GDM1 (cell line): ENCODE results near the gene AKR1C3.
"Not testable (repeated sequence)": the region's sequence is repeated elsewhere in the genome, so short reads cannot be mapped to it uniquely, and the experiment has no call there.

Experiments used
- DNase-seq: peaks from one replicate; lab custom pipeline; 2025; lab: John Stamatoyannopoulos, UW

The AKR1C3 gene

GRCh38 chr10:5089865-5090264 lies 4.3 kb upstream of the AKR1C3 start:
- DNase-seq = peak; percentile 18

DNA sequence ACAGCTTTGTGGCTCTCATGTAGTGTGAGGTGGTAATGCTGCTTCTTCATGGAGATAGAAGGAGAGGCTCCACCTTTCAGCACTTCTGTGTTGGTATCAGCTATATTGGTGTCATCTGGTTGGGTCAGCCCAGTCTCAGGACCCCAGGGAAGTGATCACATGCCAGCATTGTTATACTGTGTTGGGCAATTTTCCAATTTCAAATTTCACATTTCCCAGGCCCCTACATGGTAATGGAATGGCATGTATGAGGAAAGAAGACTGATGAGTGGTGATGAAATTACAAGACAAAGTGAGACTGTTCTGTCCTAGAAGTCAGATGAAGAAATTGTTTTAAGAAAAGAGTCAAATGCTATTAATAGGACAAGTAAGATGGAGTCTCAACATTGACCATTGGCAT lies 3.7 kb upstream of the AKR1C3 start:
- no peak for DNase-seq

GRCh38 chr10:5091196-5091595 lies 3.0 kb upstream of the AKR1C3 start:
- no peak for DNase-seq

GRCh38 chr10:5092375-5092774 lies 1.8 kb upstream of the AKR1C3 start:
- no peak for DNase-seq

DNA sequence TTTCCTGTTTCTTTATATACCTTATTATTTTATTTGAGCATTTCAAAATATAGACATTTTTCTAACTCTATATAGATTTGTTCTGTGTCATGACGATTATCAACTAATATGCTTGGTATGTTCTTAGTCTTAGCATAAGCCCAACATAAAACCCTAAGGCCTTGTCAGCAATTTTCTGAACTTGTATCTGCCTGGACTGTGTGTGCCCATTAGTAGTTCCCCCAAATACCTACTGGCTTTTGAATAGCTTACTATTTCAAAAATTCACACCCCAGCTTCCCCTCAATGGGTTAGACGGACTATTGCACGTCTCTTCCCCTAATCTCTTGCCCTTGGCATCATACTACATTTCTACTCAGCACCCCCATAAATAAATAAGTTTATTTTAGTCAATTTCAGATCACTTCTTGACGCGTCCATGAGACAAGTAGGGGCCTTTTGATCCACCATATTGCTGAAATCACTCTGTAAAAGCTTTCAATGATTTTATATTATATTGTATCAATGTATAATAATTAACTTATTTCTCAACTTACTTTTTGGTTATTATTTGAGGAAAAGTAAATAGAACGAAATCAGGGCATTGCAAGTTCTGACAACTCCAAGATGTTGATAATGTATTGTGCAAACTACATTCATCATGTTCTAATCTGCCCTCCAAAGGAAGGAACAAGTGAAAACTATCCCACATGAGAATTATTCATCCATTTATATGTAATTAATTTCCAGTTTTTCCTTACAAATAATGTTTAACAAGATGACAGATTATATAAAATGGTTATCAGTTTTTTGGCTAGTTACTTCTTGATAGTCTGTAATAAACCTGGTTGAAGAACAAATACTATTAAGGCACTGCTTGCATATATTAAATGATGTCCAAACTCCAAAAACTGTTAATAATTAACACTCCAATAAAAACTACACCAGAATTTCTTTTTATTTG lies 1.1 kb upstream of the AKR1C3 start:
- DNase-seq = no peak

- no peak for DNase-seq
These were observed 1.5 kb downstream of the AKR1C3 start for GRCh38 chr10:5095687-5096086.

- no peak for DNase-seq
These were observed 1.9 kb downstream of the AKR1C3 start for GRCh38 chr10:5096108-5096507.

- DNase-seq = not testable (repeated sequence)
These were observed 8.3 kb downstream of the AKR1C3 start for GRCh38 chr10:5102479-5102878.

GRCh38 chr10:5103481-5103880 lies 9.3 kb downstream of the AKR1C3 start:
- DNase-seq = no peak

DNA sequence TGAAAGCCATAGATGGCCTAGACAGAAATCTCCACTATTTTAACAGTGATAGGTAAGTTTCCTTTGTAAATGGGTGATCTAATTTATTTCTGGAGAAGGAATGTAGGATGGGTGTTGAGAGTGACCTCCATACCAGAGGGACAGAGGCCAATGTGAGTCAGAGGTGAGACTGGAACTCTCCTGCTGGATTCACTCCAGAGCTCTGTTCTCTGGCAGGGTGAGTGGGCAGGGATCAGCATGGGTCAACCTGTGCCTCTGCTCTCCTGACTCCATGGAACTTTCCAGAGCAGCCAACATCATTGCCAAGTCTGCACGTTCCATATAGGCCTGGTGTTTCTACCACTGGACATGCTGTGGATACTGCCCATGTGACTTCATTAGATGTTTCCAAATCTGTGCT lies 11.4 kb downstream of the AKR1C3 start:
- DNase-seq = no peak

GRCh38 chr10:5106553-5106952 lies 12.3 kb downstream of the AKR1C3 start:
- no peak for DNase-seq

- no peak for DNase-seq
These were observed 13.8 kb downstream of the AKR1C3 start for GRCh38 chr10:5107860-5108526.

DNA sequence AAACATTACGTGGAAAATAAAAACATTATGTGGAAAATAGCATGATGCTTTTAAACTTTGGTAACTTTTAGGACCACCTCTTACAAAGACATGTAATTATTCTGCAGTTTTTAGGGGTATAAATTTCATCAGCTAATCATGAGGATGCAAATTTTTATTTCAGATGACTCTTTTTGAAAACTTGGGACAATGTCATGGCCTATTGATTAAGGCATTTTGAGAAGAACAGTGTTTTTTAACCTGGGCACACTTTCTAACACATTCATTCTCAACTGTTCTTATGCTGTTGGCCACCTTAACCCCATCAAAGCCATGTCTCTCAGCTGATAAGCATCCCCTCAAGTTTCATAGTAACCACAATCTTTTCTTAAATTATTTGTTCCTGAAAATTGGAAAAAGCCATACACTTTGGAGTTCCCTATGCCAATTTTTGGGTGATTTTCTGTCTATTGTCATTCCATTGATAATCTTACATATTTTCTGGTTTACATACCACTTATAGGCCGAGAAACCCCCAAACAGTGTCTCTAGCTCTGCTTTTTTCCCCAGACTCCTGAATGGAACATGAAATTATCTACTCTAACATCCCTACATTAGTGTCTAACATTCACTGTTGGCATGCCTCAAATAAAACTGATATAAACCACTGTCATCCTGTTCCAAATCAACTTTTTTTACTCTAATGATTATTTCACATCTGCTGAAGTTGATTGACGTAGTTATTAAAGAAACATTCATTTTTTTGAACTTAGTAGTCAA lies 14.6 kb downstream of the AKR1C3 start:
- DNase-seq = no peak

- DNase-seq = not testable (repeated sequence)
These were observed 15.6 kb downstream of the AKR1C3 start for GRCh38 chr10:5109861-5110260.

- no peak for DNase-seq
These were observed 22.4 kb downstream of the AKR1C3 start for GRCh38 chr10:5116621-5117020.

DNA sequence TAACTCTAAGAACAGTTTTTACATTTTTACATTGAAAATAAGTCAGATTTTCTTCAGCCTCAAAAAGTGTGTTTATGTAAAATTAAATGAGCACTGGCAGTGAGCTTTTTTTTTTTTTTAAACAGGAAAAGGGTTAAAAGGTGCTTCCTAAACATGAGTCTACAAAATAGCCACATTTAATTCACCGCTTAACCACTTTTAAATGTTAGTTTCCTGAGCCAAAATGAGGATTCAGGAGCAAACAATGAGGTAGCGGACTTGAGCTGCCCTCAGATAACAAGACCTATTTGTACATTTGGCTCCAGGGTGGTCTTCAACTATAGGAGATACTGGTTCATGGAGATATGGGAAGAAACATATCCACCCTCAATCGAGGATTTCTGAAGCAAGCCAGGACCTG lies 22.8 kb downstream of the AKR1C3 start:
- peak; percentile 49 for DNase-seq

GRCh38 chr10:5119997-5120396 lies 25.8 kb downstream of the AKR1C3 start:
- not testable (repeated sequence) for DNase-seq

GRCh38 chr10:5123886-5124285 lies 29.7 kb downstream of the AKR1C3 start:
- DNase-seq = no peak

- no peak for DNase-seq
These were observed 31.3 kb downstream of the AKR1C3 start for GRCh38 chr10:5125315-5126044.

GRCh38 chr10:5135581-5135980 lies 41.4 kb downstream of the AKR1C3 start:
- DNase-seq = no peak

DNA sequence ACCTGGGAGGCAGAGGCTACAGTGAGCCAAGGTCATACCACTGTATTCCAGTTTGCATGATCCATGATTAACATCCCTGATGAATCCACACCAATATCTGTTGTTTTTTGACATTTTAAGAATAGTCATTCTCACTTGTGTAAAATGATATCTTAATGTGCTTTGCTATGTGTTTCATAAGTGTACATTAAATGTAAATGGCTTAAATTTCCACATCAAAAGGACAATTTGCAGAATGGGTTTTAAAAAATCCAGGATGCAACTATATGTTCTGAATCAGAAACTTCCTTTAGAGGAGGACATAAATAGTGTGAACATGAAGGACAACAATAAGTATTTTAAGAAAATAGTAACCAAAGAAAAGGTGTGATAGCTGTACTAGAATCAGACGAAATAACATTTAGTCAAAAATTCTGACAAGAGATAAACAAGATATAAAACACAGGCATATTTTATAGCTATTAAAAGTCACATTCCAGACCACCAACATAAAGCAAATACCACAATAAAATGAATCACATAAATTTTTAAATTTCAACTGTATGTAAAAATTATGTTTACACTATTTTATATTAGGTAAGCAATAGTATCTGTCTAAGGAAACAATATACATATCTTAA lies 42.4 kb downstream of the AKR1C3 start:
- DNase-seq = no peak
